T-cell (primary cell): Measurements from ENCODE around the gene LIPT1. TPM values are rescaled to one million over a fixed set of nuclear protein-coding genes. Genes with fewer than 3 reads are reported as not detected.
"Not testable (repeated sequence)": the region's sequence is repeated elsewhere in the genome, so short reads cannot be mapped to it uniquely, and the experiment has no call there.

Experiments used
- ATAC-seq, 4 experiments: fragments of 200-7000 bp in 3 of 4; fragments of 150-1000 bp in 1 of 4; cut with Tn5 transposase; replicated peaks in 1 of 4; 1 replicate in 3 of 4; 2 replicates in 1 of 4; pipeline ENCODE4 v1.10.0; 2021; ENCODE audit warnings: moderate library complexity in 3 of 4, mild to moderate bottlenecking in 2 of 4, moderate number of reproducible peaks in 1 of 4
- CTCF ChIA-PET, 2 donors: fragments of 300-600 bp; sonication (Branson Sonifier 250); formaldehyde crosslinking; loops; one replicate each; lab custom pipeline; 2022; ENCODE audit warnings: antibody characterized with exemption in 2 of 2; lab: Charles Lee
- POLR2A ChIA-PET, 2 donors: fragments of 300-600 bp; sonication (Branson Sonifier 250); formaldehyde crosslinking; loops; one replicate each; lab custom pipeline; 2022; ENCODE audit warnings: antibody characterized with exemption in 2 of 2; lab: Charles Lee
- DNase-seq, 35 experiments: peaks; one replicate each; pipeline versions ENCODE4 v3.0.0 to v3.0.0-alpha.2; 2013 to 2023
- H3K27ac ChIP-seq: one replicate; pipeline ENCODE4 v1.5.1; 2013; ENCODE audit warnings: low read length
- H3K27me3 ChIP-seq, 2 experiments: replicated peaks in 1 of 2; 1 replicate in 1 of 2; 2 replicates in 1 of 2; pipeline versions ENCODE4 v1.6.1 to v1.7.0; 2013; ENCODE audit warnings: low read length in 1 of 2, mixed read lengths in 1 of 2; ENCODE audit not compliant: control insufficient read depth in 2 of 2, insufficient read depth in 2 of 2; ENCODE audit errors: extremely low read depth in 1 of 2
- H3K36me3 ChIP-seq, 2 donors: 1 replicate in 1 of 2; 2 replicates in 1 of 2; pipeline versions ENCODE4 v1.6.1 to v1.7.0; 2013; ENCODE audit warnings: low read length in 1 of 2; ENCODE audit not compliant: control insufficient read depth in 2 of 2, insufficient read depth in 1 of 2; ENCODE audit errors: extremely low read depth in 1 of 2
- H3K4me1 ChIP-seq, 2 experiments: 1 replicate in 1 of 2; 2 replicates in 1 of 2; pipeline versions ENCODE4 v1.6.1 to v1.7.0; 2013; ENCODE audit warnings: low read length in 2 of 2, mixed read lengths in 1 of 2; ENCODE audit not compliant: insufficient read depth in 2 of 2, control insufficient read depth in 1 of 2; ENCODE audit errors: extremely low read depth in 1 of 2
- H3K4me3 ChIP-seq, 2 donors: 1 replicate in 1 of 2; 2 replicates in 1 of 2; pipeline versions ENCODE4 v1.5.1 to v1.7.0; 2013; ENCODE audit warnings: mild to moderate bottlenecking in 2 of 2, low read length in 1 of 2, moderate library complexity in 1 of 2; ENCODE audit not compliant: control insufficient read depth in 1 of 2; ENCODE audit errors: extremely low read depth in 1 of 2
- H3K9me3 ChIP-seq: 2 replicates; pipeline ENCODE4 v1.7.0; 2013
- H3K27ac Mint-ChIP-seq, 2 donors: one replicate each; pipeline ENCODE4 v1.8.0; 2020 to 2021; ENCODE audit warnings: mild to moderate bottlenecking in 2 of 2, mixed read lengths in 2 of 2
- H3K27me3 Mint-ChIP-seq, 2 donors: one replicate each; pipeline ENCODE4 v1.8.0; 2021 to 2022; ENCODE audit warnings: mixed read lengths in 2 of 2
- H3K36me3 Mint-ChIP-seq: one replicate; pipeline ENCODE4 v1.8.0; 2021; ENCODE audit warnings: mixed read lengths
- H3K4me1 Mint-ChIP-seq, 3 donors: one replicate each; pipeline ENCODE4 v1.8.0; 2020 to 2022; ENCODE audit warnings: mixed read lengths in 3 of 3, mild to moderate bottlenecking in 1 of 3
- H3K4me3 Mint-ChIP-seq, 3 donors: one replicate each; pipeline ENCODE4 v1.8.0; 2020 to 2022; ENCODE audit warnings: mild to moderate bottlenecking in 3 of 3, mixed read lengths in 3 of 3, moderate library complexity in 3 of 3
- H3K9me3 Mint-ChIP-seq, 3 donors: one replicate each; pipeline ENCODE4 v1.8.0; 2020 to 2022; ENCODE audit warnings: mixed read lengths in 3 of 3
- WGBS: methylation state at CpG from one replicate; pipeline ENCODE4 v1.1.5; 2013; ENCODE audit warnings: missing lambda C conversion rate; ENCODE audit not compliant: insufficient coverage; 5-methylcytosine and 5-hydroxymethylcytosine counted together
- total RNA-seq, 35 experiments: library from RNA in 6 of 35; stranded (reverse) in 6 of 35; fragments of 120-200 nt in 1 of 35; gene quantifications; one replicate each; pipeline versions ENCODE4 v1.2.1 to v1.2.4 and lab custom pipeline; 2013 to 2026

The LIPT1 gene
- total RNA-seq, 5 donors from 2014 or later (not counting 1 experiment from before 2014, with no cell fraction given) = 12.4 to 17.6 (median 13.7) TPM

DNA sequence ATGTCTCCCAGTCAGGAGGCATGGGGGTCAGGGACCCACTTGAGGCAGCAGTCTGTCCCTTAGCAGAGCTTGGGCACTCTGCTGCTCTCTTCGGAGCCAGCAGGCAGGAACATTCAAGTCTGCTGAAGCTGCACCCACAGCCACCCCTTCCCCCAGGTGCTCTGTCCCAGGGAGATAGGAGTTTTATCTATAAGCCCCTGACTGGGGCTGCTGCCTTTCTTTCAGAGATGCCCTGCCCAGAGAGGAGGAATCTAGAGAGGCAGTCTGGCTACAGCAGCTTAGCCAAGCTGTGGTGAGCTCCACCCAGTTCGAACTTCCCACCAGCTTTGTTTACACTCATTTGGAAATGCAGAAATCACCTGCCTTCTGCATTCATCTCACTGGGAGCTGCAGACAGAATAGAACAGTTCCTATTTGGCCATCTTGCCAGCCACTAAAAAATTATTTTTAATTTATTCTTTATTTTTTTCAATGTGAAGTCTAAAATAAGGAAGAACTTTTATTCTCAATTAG lies 19.7 kb upstream of the LIPT1 start:
- H3K4me1 Mint-ChIP-seq, ATAC-seq, H3K36me3 ChIP-seq, CTCF ChIA-PET, H3K27me3 Mint-ChIP-seq, H3K27ac Mint-ChIP-seq, H3K27me3 ChIP-seq, H3K4me1 ChIP-seq, H3K4me3 ChIP-seq, POLR2A ChIA-PET, H3K9me3 ChIP-seq, DNase-seq, H3K27ac ChIP-seq, H3K4me3 Mint-ChIP-seq: not testable (repeated sequence)
- Mint-ChIP-seq H3K9me3 (peaks cover 20 to 38% (median 22%) of the 10 kb centered on the region in 3 donors), H3K36me3 (peaks cover 50% of the 10 kb centered on the region)
- 80% methylated on average over 1 of the region's 2 CpGs for WGBS

DNA sequence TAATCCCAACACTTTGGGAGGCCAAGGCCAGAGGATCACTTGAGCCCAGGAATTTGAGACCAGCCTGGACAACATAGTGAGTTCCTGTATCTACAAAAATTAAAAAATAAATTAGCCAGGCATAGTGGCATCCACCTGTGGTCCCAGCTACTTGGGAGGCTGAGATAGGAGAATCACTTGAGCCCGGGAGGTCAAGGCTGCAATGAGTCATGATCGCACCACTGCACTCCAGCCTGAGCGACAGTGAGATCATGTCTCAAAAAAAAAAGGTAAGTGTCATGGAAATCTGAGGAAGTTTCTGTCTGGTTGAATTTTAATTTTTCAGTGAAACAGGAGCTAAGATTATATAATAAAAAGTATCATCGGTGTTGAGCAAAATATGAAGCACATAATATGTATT lies 15.8 kb upstream of the LIPT1 start:
- ChIA-PET CTCF (no interaction called here), POLR2A (interaction anchor here in 1 of 2 donors (0.7 kb wide), 1 partner anchor 662 kb away, joined by 3 read pairs; no protein-coding TSS in a partner anchor)
- no peaks in the 10 kb centered on the region for H3K27me3 Mint-ChIP-seq
- H3K4me3 Mint-ChIP-seq = no peak overlapping the region
- Histone ChIP-seq H3K36me3 (no peaks in the 10 kb centered on the region), H3K4me3 (no peak overlapping the region), H3K27me3 (no peaks in the 10 kb centered on the region), H3K27ac (no peak overlapping the region), H3K9me3 (no peaks in the 10 kb centered on the region), H3K4me1 (peaks cover 11 to 14% of the 10 kb centered on the region in 2 experiments)
- 93% methylated on average over 3 of the region's 4 CpGs for WGBS
- peaks cover 4 to 6% (median 5%) of the 10 kb centered on the region in 3 donors for H3K9me3 Mint-ChIP-seq
- peaks cover 10 to 24% (median 19%) of the 10 kb centered on the region in 3 donors for H3K4me1 Mint-ChIP-seq
- H3K36me3 Mint-ChIP-seq = peaks cover 22% of the 10 kb centered on the region
- ATAC-seq = no peak
- DNase-seq = no peak
- no peak overlapping the region for H3K27ac Mint-ChIP-seq

DNA sequence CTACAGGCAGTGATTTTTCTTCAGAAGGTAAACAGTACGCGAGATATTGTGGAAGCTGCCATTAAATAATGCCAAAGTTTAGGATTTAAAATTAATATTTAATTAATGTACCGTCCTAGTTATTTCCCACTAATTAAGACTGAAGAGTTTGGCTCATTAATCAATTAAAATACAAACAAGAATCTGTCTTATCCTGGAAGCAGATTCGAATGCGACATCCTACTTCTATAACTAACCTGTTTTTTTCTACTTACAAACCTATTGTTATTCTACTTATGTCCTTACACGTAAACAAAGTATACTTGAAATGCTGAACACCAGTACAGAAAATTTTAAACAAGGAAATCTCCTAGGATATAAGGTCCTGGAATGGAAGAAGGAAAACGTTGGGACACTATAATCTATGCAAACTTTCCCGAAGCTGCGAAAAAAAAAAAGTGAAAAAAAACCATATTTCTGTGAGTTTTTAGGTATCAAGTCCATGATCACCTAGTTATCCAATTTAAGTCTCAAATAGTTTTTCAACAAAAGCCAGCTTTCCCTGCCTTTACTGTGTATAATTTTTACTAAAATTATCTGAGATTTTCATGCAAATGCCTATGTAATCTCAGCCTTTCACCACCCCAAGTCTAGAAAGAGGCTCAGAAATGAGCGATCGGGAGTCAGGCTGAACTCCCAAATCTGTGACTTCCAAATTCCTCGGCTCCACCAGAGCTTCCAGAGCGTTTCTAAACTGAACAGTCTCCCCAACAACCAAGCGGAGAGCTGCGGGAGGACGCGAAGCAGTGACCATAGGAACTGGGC lies 14.5 kb upstream of the LIPT1 start:
- CTCF ChIA-PET = interaction anchor here in 1 of 2 donors (0.8 to 2.3 kb wide), 5 partner anchors 15 to 350 kb away, joined by 3 to 13 read pairs (median 4); partner anchors contain the start of genes EIF5B, LIPT1, MITD1 and MRPL30
- Histone ChIP-seq H3K36me3 (no peaks in the 10 kb centered on the region), H3K27me3 (no peaks in the 10 kb centered on the region), H3K9me3 (no peaks in the 10 kb centered on the region), H3K27ac (peak overlapping the region; percentile 95), H3K4me3 (peak overlapping the region; percentile 74 to 98), H3K4me1 (peaks cover 11 to 14% of the 10 kb centered on the region in 2 experiments)
- peak overlapping the region; percentile 95 to 97 for H3K27ac Mint-ChIP-seq
- ATAC-seq (no peak), DNase-seq (no peak)
- POLR2A ChIA-PET = interaction anchor here (0.6 to 1.4 kb wide), 8 partner anchors 10 to 352 kb away, joined by 3 to 14 read pairs (median 4); partner anchors contain the start of gene REV1 (in 1 of the 2)
- H3K27me3 Mint-ChIP-seq = no peaks in the 10 kb centered on the region
- WGBS = 11% methylated on average over 9 of the region's 17 CpGs
- peaks cover 0 to 2% (median 0%) of the 10 kb centered on the region in 3 donors for H3K9me3 Mint-ChIP-seq
- peaks cover 10 to 24% (median 19%) of the 10 kb centered on the region in 3 donors for H3K4me1 Mint-ChIP-seq
- H3K4me3 Mint-ChIP-seq = peak overlapping the region; percentile 87 to 95 (median 94)
- H3K36me3 Mint-ChIP-seq = peaks cover 15% of the 10 kb centered on the region

DNA sequence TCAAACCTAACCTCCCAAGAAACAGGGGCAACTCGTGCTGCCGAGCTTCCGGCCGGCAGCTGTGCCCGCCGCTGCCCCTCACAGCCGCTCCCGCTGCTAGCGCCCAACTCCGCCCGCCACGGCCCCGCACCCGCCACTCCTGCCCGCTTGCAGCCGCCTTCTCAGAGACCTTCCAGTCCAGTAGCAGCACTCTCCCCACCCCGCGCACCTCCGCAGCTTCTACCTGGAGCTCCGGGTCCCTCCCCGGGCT lies 14.0 kb upstream of the LIPT1 start:
- Histone ChIP-seq H3K27me3 (no peaks in the 10 kb centered on the region), H3K4me3 (peak overlapping the region; percentile 74 to 98), H3K9me3 (no peaks in the 10 kb centered on the region), H3K36me3 (no peaks in the 10 kb centered on the region), H3K27ac (peak overlapping the region; percentile 95), H3K4me1 (peaks cover 11 to 14% of the 10 kb centered on the region in 2 experiments)
- 0% methylated on average over 21 of the region's 21 CpGs for WGBS
- Mint-ChIP-seq H3K4me3 (peak overlapping the region; percentile 87 to 95 (median 94)), H3K4me1 (peaks cover 10 to 24% (median 19%) of the 10 kb centered on the region in 3 donors), H3K27ac (peak overlapping the region; percentile 95 to 97), H3K9me3 (peaks cover 0 to 2% (median 0%) of the 10 kb centered on the region in 3 donors), H3K27me3 (no peaks in the 10 kb centered on the region), H3K36me3 (peaks cover 13% of the 10 kb centered on the region)
- ChIA-PET POLR2A (interaction anchor here (0.6 to 1.4 kb wide), 9 partner anchors 9 to 352 kb away, joined by 3 to 14 read pairs (median 4); partner anchors contain the start of gene REV1 (in 1 of the 2)), CTCF (interaction anchor here in 1 of 2 donors (0.8 to 2.3 kb wide), 6 partner anchors 15 to 349 kb away, joined by 3 to 13 read pairs (median 4); partner anchors contain the start of genes EIF5B, LIPT1, MITD1 and MRPL30)
- DNase-seq = no peak
- peak; percentile 20 to 27 (median 24) for ATAC-seq

DNA sequence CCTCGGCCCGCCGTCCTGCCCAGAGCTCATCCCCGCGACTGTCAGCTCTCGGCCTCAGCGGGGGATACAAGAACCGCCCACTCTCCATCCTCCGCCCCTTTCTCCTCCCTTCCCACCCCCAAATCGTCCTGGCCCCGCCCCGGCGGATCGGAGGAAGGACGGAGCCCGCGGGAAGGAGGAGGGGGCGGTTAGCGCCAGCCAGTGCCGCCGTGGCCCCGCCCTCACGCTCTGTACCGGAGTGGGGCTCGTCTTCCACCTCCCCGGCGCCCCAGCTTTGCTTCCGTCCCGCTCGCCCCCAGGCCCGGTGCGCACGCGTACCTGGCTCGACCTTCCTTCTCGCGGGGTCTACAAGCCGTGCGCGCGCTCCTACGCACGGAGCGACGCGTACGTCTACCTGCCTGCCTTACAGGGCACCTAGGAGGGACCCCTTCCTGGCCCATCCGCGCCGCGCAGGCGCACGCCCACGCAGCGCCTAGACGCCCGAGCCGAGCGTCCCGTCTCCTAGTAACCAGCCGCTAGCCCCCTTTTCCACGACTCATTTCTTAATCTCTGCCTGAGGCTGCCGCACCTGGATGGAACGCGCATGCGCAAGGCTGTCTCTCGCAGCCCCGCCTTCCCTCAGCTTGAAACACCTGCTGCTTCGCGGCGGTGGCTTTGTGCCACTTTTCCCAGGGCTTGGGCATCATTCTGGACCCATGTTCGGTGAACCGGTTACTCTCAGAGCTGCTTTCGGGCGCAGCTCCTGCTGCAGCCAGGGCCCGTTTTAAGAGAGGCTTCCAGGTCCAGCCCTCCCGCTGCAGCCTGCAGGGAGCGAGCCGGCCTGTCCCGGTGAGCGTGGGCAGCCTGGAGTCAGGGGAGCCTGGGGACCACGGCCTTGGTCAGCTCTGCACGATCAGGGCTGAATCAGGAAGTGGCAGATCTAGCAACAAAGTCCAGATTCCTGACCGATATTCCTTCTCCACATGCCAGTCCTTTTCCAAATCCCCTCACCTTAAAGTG lies 13.4 kb upstream of the LIPT1 start, which contains the start of gene C2orf15:
TSS of gene C2orf15 (plus strand) at position 598 of the 999 bp plus-strand sequence. CDS start 8,852 bp downstream, outside the sequence.
- POLR2A ChIA-PET = interaction anchor here (0.6 to 1.4 kb wide), 9 partner anchors 9 to 349 kb away, joined by 3 to 14 read pairs (median 3); partner anchors contain the start of gene REV1 (in 1 of the 2)
- under 1% methylated on average over 76 of the region's 84 CpGs for WGBS
- Mint-ChIP-seq H3K27ac (peak within 1 kb of the TSS; percentile 95 to 97), H3K4me1 (peaks cover 10 to 24% (median 19%) of the 10 kb centered on the region in 3 donors), H3K36me3 (peaks cover 13% of the 10 kb centered on the region), H3K9me3 (no peaks in the 10 kb centered on the region), H3K27me3 (no peaks in the 10 kb centered on the region), H3K4me3 (peak within 1 kb of the TSS; percentile 87 to 95 (median 94))
- DNase-seq (peak; percentile 90 to 98 (median 94)), ATAC-seq (peak; percentile 88 to 92 (median 89))
- Histone ChIP-seq H3K36me3 (no peaks in the 10 kb centered on the region), H3K27me3 (no peaks in the 10 kb centered on the region), H3K9me3 (no peaks in the 10 kb centered on the region), H3K27ac (peak within 1 kb of the TSS; percentile 95), H3K4me3 (peak within 1 kb of the TSS; percentile 92 to 98), H3K4me1 (peaks cover 11 to 14% of the 10 kb centered on the region in 2 experiments)
- CTCF ChIA-PET = interaction anchor here in 1 of 2 donors (0.5 to 2.3 kb wide), 7 partner anchors 14 to 1436 kb away, joined by 3 to 13 read pairs (median 4); partner anchors contain the start of genes EIF5B, LIPT1, MITD1 and MRPL30
